GM06990 (cell line): ENCODE results near the gene ICA1.
A peak's percentile ranks its signal among the peaks of the same experiment; 100 is the strongest.
"Not testable (repeated sequence)": the region's sequence is repeated elsewhere in the genome, so short reads cannot be mapped to it uniquely, and the experiment has no call there.

Source experiments
- DNase-seq: peaks from one replicate; pipeline ENCODE4 v3.0.0-alpha.2; 2011; ENCODE audit not compliant: insufficient read length; ENCODE audit errors: extremely low read depth
- H3K27me3 ChIP-seq: replicated peaks from 2 replicates; pipeline ENCODE4 v1.6.0; 2011; ENCODE audit warnings: low read length; ENCODE audit not compliant: control insufficient read depth, insufficient read depth
- H3K36me3 ChIP-seq: 2 replicates; pipeline ENCODE4 v1.5.1; 2011; ENCODE audit warnings: low read length; ENCODE audit not compliant: control insufficient read depth, insufficient read depth
- H3K4me3 ChIP-seq: replicated peaks from 2 replicates; pipeline ENCODE4 v1.5.1; 2011; ENCODE audit warnings: low read depth, mild to moderate bottlenecking, control low read depth, low read length
- TF ChIP-seq, protein P1 (sequence below): IDR thresholded peaks from 2 replicates; pipeline ENCODE4 v1.5.1; 2011; ENCODE audit warnings: low read length, control low read depth, mild to moderate bottlenecking, inconsistent platforms; ENCODE audit not compliant: insufficient read depth, poor library complexity, severe bottlenecking

The ICA1 gene

DNA sequence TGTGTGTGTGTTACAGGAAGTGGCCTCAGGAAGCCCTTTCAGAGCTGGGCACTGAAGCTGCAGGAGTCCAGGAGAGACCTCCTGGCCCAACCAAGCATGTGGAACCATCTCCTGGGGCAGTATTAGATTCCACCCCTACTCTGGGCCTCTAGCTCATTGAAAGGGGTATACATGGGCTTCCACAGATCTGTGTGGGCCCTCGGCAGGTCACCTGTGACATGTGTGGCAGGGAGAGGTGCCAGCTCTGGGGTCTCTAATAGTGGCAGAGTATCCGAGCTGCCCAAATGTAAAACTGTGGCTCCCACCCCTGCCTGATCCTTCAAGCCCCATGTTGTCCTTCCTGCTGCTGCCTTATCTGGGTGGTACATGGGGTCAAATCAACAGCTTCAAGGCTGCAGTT, 149.3 kb downstream of the ICA1 start:
- DNase-seq, result no peak
- peak overlapping the region; percentile 4 for H3K4me3 ChIP-seq
- no peaks in the 10 kb centered on the region for H3K36me3 ChIP-seq
- no peaks in the 10 kb centered on the region for H3K27me3 ChIP-seq
- TF ChIP-seq, protein P1, sequence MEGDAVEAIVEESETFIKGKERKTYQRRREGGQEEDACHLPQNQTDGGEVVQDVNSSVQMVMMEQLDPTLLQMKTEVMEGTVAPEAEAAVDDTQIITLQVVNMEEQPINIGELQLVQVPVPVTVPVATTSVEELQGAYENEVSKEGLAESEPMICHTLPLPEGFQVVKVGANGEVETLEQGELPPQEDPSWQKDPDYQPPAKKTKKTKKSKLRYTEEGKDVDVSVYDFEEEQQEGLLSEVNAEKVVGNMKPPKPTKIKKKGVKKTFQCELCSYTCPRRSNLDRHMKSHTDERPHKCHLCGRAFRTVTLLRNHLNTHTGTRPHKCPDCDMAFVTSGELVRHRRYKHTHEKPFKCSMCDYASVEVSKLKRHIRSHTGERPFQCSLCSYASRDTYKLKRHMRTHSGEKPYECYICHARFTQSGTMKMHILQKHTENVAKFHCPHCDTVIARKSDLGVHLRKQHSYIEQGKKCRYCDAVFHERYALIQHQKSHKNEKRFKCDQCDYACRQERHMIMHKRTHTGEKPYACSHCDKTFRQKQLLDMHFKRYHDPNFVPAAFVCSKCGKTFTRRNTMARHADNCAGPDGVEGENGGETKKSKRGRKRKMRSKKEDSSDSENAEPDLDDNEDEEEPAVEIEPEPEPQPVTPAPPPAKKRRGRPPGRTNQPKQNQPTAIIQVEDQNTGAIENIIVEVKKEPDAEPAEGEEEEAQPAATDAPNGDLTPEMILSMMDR, result no peak

DNA sequence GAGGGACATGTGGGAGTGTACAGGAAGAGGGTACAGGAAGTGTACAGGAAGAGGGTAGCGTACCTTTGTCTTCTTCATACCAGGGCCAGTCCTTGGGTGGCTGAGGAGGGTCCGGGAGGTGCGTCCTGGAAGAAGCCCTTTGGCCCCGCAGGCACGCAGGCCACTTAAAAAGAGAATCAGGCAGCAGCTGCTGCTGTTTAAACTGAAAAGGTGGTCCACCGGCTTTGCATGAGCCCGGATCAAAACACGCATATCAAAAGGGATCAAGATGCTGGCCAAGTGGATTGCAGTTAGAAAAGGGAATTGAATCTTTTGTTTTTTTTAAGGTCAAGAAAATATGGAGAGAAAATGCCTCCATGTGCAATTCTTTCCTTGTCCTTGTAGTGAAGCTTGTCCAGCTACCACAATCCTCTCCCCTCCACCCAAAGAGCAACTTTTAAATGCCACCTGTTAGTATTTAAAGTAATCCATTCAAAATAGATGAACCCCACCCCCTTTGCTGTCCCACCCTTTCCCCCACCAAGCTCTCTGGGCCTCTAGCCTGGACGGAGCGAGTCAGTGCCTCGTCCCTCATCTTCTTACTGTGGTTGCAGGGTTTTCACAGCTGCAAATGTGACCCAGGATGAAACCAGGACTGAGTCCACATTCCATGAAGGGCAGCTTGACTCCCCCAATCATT, 150.5 kb downstream of the ICA1 start:
- Histone ChIP-seq H3K36me3 (no peaks in the 10 kb centered on the region), H3K27me3 (no peaks in the 10 kb centered on the region), H3K4me3 (no peak overlapping the region)
- TF ChIP-seq, protein P1, result no peak
- no peak for DNase-seq

DNA sequence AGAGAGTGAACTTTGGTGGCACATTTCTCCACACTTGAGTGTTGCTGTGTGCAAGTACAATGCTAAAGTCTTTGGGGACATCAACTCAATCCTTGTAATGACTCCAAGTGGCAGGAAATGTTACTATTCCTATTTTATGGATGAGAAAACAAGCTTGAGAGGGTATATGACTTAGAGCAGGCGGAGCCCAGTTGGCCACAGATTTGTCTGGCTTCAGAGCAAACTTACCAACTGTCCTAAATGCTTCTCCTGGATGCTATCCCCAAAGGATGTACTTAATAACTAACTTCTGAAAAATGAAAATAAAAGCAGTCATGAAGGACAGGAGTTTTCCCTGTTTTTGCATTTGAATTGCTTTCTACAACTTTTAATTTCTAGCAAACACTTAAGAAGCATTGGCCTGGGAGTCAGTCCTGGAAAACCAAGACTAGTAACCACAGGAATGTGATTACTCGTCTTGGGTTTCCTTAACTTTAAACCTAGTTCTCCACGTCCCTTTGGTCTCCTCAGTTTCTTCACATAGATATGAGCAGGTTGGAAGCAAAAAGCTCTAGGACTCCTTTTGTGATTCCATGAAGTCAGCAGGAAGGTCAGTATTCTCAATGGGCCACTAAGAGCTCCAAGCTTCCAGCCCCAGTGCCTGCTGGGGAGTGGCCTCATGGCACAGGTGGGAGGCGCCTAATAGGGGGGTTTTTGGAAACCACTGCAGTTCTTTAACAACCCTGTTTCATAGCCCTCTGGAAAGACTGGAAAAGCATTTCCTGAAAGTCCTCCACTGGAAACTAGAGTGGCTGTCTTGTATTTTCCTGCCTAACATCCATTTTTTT, 152.6 kb downstream of the ICA1 start:
- Histone ChIP-seq H3K4me3 (no peak overlapping the region), H3K27me3 (no peaks in the 10 kb centered on the region), H3K36me3 (no peaks in the 10 kb centered on the region)
- DNase-seq, result no peak
- TF ChIP-seq, protein P1, result no peak

DNA sequence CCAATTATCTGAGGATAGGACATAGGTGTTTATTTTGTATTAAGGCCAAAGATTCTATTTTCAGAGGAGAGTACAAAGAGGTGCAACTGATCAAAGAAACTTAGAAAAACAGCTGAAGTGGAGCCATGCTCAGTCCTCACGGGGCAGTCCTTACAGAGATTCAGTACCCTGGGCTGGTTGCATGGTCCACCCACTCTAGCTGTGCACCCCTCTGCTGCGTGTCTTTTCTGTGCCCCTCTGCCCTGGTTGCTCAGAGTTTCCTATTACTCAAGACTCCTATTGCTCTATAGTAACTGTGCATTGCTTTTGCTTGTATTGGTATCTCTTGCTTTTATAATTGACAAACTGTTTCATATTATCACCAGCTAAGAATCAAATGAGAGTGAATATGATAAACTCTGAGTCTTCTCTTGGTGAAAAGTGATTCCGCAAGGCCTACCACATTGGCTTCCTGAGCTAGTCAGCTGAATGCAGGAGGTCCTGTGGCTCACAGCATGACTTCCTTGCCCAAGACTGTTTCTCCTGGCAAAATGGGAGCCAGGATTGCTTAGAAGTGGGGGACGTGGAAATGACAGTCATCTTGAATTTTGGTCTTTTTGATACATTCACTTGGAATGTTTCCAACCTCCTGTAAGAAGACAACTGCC, 156.4 kb downstream of the ICA1 start:
- Histone ChIP-seq H3K4me3 (no peak overlapping the region), H3K36me3 (no peaks in the 10 kb centered on the region), H3K27me3 (no peaks in the 10 kb centered on the region)
- TF ChIP-seq, protein P1, result no peak
- DNase-seq, result no peak

DNA sequence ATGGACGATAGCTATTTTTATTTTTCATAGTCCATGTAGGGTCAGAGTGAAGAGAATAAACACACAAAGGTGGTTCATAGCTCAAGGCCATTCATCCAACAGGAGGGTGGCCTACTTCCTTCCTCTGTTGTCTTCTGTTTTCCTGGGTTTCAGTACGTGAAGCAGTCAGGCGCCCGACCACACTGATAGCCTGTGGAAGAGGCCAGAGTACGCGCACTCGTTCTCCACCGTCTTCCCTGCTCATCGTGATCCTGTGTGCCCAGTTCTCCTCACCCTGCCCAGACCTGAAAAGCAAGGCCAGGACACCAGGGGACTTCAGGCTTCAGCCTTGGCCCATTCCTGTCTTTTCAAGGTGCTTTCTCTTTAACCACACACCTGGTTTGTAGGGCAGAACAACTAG, 158.7 kb downstream of the ICA1 start:
- no peak overlapping the region for H3K4me3 ChIP-seq
- no peaks in the 10 kb centered on the region for H3K36me3 ChIP-seq

DNA sequence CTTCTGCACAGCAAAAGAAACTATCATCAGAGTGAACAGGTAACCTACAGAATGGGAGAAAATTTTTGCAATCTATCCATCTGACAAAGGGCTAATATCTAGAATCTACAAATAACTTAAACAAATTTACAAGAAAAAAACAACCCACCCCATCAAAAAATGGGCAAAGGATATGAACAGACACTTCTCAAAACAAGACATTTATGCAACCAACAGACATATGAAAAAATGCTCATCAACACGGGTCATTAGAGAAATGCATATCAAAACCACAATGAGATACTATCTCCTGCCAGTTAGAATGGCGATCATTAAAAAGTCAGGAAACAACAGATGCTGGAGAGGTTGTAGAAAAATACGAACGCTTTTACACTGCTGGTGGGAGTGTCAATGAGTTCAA, 160.7 kb downstream of the ICA1 start:
- DNase-seq, H3K27me3 ChIP-seq: not testable (repeated sequence)

More for the DNA sequence above, 158.7 kb downstream of the ICA1 start:
- no peak for DNase-seq
- TF ChIP-seq, protein P1, result no peak
- H3K27me3 ChIP-seq, result no peaks in the 10 kb centered on the region

More for the DNA sequence above, 160.7 kb downstream of the ICA1 start:
- not testable (repeated sequence) for H3K36me3 ChIP-seq, H3K4me3 ChIP-seq
